Liver (tissue), 3 donors: ENCODE data around the gene SORD.

Experiments used
- CTCF ChIP-seq: fragments of 150-350 bp; IDR thresholded peaks from 2 replicates; pipeline ENCODE4 v1.5.1; 2017; ENCODE audit warnings: improper control_type of control experiment, low read depth, low read length; ENCODE audit not compliant: missing input control
- HNF4G ChIP-seq: IDR thresholded peaks from 2 replicates; pipeline ENCODE4 v1.6.1; 2016; ENCODE audit warnings: antibody characterized with exemption
- YY1 ChIP-seq: IDR thresholded peaks from 2 replicates; pipeline ENCODE4 v1.6.1; 2016; ENCODE audit warnings: antibody characterized with exemption, mild to moderate bottlenecking
- donor health status: healthy.
- donor health status: healthy.

- no peak for TF ChIP-seq CTCF
- no peak for TF ChIP-seq HNF4G
- no peak for TF ChIP-seq YY1
Observed at GRCh38 chr15:45093622-45094357, 70.8 kb downstream of the SORD start.
